Measurements from ENCODE around the gene BTG1.
"Not testable (repeated sequence)": the region's sequence is repeated elsewhere in the genome, so short reads cannot be mapped to it uniquely, and the experiment has no call there.

BTG1 gene

GRCh38 chr12:92094751-92095161 is 50.9 kb downstream of the BTG1 start:
- DNase-seq: no peak

DNA sequence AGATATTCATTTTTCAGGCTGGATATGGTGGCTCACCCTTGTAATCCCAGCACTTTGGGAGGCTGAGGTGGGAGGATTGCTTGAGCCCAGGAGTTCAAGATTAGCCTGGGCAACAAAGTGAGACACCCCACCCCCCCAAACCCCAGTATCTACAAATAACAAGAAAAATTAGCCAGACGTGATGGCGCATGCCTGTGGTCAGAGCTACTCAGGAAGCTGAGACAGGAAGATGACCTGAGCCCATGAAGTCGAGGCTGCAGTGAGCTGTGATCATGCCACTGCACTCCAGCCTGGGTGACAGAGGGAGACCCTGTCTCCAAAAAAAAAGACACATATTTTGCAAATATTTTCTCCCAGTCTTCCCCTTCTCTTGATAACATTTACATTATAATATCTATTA is 51.3 kb downstream of the BTG1 start:
- DNase-seq: not testable (repeated sequence)

Measured in activated T-cell treated with anti-CD3 and anti-CD28 coated beads, Interleukin-2, amount 50 U/mL, for 1 hour (primary cell).